K562 (cell line): ENCODE data around the gene FTSJ3. TPM values are rescaled to one million over a fixed set of nuclear protein-coding genes. Genes with fewer than 3 reads are reported as not detected.

ENCODE experiments used
- ERF ChIP-seq: fragments of 450-650 bp; formaldehyde crosslinking; IDR thresholded peaks from 2 replicates; pipeline ENCODE4 v1.4.0; 2020; ENCODE audit warnings: mild to moderate bottlenecking, mixed read lengths
- HOXB6 ChIP-seq: fragments of 250-450 bp; sonication (Bioruptor Pico); IDR thresholded peaks from 2 replicates; pipeline ENCODE4 v1.5.1; 2022; ENCODE audit warnings: mild to moderate bottlenecking, borderline replicate concordance
- LCOR ChIP-seq: sonication (generic); formaldehyde crosslinking; IDR thresholded peaks from 2 replicates; pipeline ENCODE4 v1.8.0; 2022; ENCODE audit warnings: mild to moderate bottlenecking, missing genetic modification reagents
- MCM7 ChIP-seq, 2 experiments: fragments of 450-650 bp; IDR thresholded peaks; 2 replicates each; pipeline ENCODE4 v1.6.1; 2016 to 2018
- SIX5 ChIP-seq, 2 experiments: IDR thresholded peaks; 2 replicates each; pipeline ENCODE4 v1.6.1; 2011; ENCODE audit warnings: low read length in 2 of 2, borderline replicate concordance in 1 of 2, low read depth in 1 of 2, mild to moderate bottlenecking in 1 of 2, moderate library complexity in 1 of 2; ENCODE audit not compliant: insufficient read depth in 1 of 2
- SRF ChIP-seq, 2 experiments: fragments of 250-450, 450-650 bp in 1 of 2; sonication (Bioruptor Pico) in 1 of 2; sonication (generic) in 1 of 2; formaldehyde crosslinking; IDR thresholded peaks; 2 replicates each; pipeline versions ENCODE4 v1.5.0 to v1.5.1; 2020 to 2022; ENCODE audit warnings: mild to moderate bottlenecking in 1 of 2, missing genetic modification reagents in 1 of 2
- TAL1 ChIP-seq: fragments of 450-650 bp; IDR thresholded peaks from 2 replicates; pipeline ENCODE4 v1.6.1; 2016; ENCODE audit warnings: mild to moderate bottlenecking
- ZNF146 ChIP-seq: IDR thresholded peaks from one replicate; pipeline ENCODE4 v1.6.1; 2018; ENCODE audit warnings: missing compliant biosample characterization; ENCODE audit not compliant: unreplicated experiment
- ZNF668 ChIP-seq: fragments of 250-450 bp; sonication (Bioruptor Pico); IDR thresholded peaks from 2 replicates; pipeline ENCODE4 v1.8.0; 2022; ENCODE audit warnings: mild to moderate bottlenecking, inconsistent platforms
- polyA plus RNA-seq, 8 experiments: library from polyadenylated mRNA; depleted of rRNA in 4 of 8; stranded (reverse) in 5 of 8; unstranded in 3 of 8; fragments of >200 nt; fragmentation: Nextera tagmentation in 2 of 8; fragmentation: Illumina TruSeq in 1 of 8; extraction: Ambion mirVana in 2 of 8; extraction: Trizol in 1 of 8; gene quantifications; 2 replicates each; pipeline versions ENCODE4 v1.2.1 to v1.2.3, GENCODE V29; 2011 to 2014; ENCODE audit warnings: inconsistent platforms in 1 of 8, missing spikeins in 1 of 8
- total RNA-seq, 7 experiments: library from RNA; depleted of rRNA in 6 of 7; stranded (reverse); fragments of >200 nt in 6 of 7; fragmentation: Illumina TruSeq in 2 of 7; extraction: Trizol in 2 of 7; gene quantifications; 2 replicates each; pipeline versions ENCODE4 v1.2.1 to v1.2.3, GENCODE V29; 2011 to 2021; ENCODE audit warnings: low replicate concordance in 1 of 7
- TF ChIP-seq, protein P1 (sequence below): fragments of 450-650 bp; IDR thresholded peaks from 2 replicates; pipeline ENCODE4 v1.6.1; 2017; ENCODE audit warnings: mild to moderate bottlenecking, moderate library complexity
- TF ChIP-seq, protein P2 (sequence below), 2 experiments: IDR thresholded peaks; 2 replicates each; pipeline ENCODE4 v1.6.1; 2012; ENCODE audit warnings: improper control_type of control experiment in 2 of 2, low read depth in 2 of 2, low read length in 2 of 2, borderline replicate concordance in 1 of 2
- TF ChIP-seq, protein P3 (sequence below): fragments of 250-450 bp; sonication (Bioruptor Pico); IDR thresholded peaks from 2 replicates; pipeline ENCODE4 v1.8.0; 2021; ENCODE audit warnings: moderate library complexity, mild to moderate bottlenecking, inconsistent platforms
- TF ChIP-seq, protein P4 (sequence below): sonication (generic); formaldehyde crosslinking; IDR thresholded peaks from 2 replicates; pipeline ENCODE4 v1.9.0; 2022; ENCODE audit warnings: mild to moderate bottlenecking, missing genetic modification reagents
- TF ChIP-seq, protein P5 (sequence below): fragments of 450-650 bp; conservative IDR thresholded peaks from 2 replicates; pipeline ENCODE4 v1.6.1; 2016; ENCODE audit warnings: missing genetic modification characterization, low read depth, mild to moderate bottlenecking, missing compliant biosample characterization, moderate library complexity
- TF ChIP-seq, protein P6 (sequence below): fragments of 250-450 bp; sonication (Bioruptor Pico); IDR thresholded peaks from 2 replicates; pipeline ENCODE4 v1.4.0; 2020; ENCODE audit warnings: mild to moderate bottlenecking, moderate library complexity, borderline replicate concordance
- TF ChIP-seq, protein P7 (sequence below): IDR thresholded peaks from 2 replicates; pipeline ENCODE4 v1.6.1; 2012; ENCODE audit warnings: low read depth, low read length, improper control_type of control experiment, borderline replicate concordance

FTSJ3 gene
- total and polyA plus RNA-seq, 9 of the 15 experiments (the other 6 are each of a cell fraction or from before 2014, with no cell fraction given): 18.0 to 65.6 (median 52.4) TPM

DNA sequence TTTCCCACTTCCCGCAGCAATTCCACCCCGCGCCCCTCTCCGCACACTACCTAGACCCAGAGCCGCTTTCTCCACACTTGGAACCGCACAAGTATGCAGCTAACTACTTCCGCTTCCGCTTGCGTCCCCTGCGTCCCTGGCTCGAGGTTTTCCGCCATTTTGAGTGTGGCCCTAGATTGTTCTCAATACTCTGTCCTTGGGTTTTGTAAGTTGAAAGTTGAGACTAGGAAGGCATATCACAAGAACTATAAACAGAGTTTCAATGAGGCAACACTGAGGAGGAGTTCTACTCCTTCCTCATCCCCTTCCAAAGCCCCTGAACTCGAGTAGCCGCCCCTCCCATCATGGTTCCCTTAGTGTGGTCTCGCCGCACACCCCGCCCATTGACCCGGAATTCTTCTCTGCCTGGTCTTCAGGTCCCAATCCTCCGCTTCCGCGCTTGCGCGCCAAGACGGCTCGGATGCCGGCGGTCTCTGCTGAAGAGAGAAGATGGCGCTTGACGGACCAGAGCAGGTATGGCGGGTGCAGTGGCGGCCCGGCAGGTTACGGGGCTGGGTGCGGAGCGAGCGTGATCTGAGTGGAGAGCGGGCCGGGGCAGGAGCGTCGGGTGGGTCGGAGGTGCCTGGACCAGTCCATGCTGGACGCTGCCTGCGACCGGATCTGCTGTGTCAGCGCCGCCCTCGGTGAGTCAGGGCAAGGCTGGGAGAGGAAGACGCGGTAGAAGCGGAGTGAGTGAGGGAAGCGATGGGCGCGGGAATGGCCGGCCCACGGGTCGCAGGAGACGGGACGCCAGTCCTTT lies at the start of gene FTSJ3, which contains the start of gene PSMC5 (continued):
- TF ChIP-seq ERF (CRISPR knock-in tag) (peak; percentile 93; the same call in 1 of the 2 replicates), SIX5 (IDR thresholded peaks at IDR 0.05; ENCODE audit: borderline replicate concordance in 1 of 2, insufficient read depth in 1 of 2, low read depth in 1 of 2, low read length in 2 of 2) (peak; percentile 82 to 84), MCM7 (IDR thresholded peaks at IDR 0.05) (no peak), TAL1 (no peak), ZNF146 (CRISPR knock-in tag) (no peak), LCOR (CRISPR knock-in tag) (peak; percentile 88; the same call in 1 of the 2 replicates), SRF (CRISPR knock-in tag; IDR thresholded peaks at IDR 0.05) (peak in 1 of 2 experiments; percentile 59; a peak in 1 of 4 replicates), HOXB6 (no peak), ZNF668 (no peak)
- TF ChIP-seq, protein P1, sequence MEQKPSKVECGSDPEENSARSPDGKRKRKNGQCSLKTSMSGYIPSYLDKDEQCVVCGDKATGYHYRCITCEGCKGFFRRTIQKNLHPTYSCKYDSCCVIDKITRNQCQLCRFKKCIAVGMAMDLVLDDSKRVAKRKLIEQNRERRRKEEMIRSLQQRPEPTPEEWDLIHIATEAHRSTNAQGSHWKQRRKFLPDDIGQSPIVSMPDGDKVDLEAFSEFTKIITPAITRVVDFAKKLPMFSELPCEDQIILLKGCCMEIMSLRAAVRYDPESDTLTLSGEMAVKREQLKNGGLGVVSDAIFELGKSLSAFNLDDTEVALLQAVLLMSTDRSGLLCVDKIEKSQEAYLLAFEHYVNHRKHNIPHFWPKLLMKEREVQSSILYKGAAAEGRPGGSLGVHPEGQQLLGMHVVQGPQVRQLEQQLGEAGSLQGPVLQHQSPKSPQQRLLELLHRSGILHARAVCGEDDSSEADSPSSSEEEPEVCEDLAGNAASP: no peak
- TF ChIP-seq, protein P2, sequence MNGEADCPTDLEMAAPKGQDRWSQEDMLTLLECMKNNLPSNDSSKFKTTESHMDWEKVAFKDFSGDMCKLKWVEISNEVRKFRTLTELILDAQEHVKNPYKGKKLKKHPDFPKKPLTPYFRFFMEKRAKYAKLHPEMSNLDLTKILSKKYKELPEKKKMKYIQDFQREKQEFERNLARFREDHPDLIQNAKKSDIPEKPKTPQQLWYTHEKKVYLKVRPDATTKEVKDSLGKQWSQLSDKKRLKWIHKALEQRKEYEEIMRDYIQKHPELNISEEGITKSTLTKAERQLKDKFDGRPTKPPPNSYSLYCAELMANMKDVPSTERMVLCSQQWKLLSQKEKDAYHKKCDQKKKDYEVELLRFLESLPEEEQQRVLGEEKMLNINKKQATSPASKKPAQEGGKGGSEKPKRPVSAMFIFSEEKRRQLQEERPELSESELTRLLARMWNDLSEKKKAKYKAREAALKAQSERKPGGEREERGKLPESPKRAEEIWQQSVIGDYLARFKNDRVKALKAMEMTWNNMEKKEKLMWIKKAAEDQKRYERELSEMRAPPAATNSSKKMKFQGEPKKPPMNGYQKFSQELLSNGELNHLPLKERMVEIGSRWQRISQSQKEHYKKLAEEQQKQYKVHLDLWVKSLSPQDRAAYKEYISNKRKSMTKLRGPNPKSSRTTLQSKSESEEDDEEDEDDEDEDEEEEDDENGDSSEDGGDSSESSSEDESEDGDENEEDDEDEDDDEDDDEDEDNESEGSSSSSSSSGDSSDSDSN (IDR thresholded peaks at IDR 0.05; ENCODE audit: borderline replicate concordance in 1 of 2, low read depth in 2 of 2, low read length in 2 of 2): peak; percentile 60 to 96; a peak in 3 of 4 replicates
- TF ChIP-seq, protein P3, sequence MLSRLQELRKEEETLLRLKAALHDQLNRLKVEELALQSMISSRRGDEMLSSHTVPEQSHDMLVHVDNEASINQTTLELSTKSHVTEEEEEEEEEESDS (CRISPR knock-in tag): no peak
- TF ChIP-seq, protein P4, sequence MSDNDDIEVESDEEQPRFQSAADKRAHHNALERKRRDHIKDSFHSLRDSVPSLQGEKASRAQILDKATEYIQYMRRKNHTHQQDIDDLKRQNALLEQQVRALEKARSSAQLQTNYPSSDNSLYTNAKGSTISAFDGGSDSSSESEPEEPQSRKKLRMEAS (CRISPR knock-in tag): peak; percentile 55
- TF ChIP-seq, protein P5, sequence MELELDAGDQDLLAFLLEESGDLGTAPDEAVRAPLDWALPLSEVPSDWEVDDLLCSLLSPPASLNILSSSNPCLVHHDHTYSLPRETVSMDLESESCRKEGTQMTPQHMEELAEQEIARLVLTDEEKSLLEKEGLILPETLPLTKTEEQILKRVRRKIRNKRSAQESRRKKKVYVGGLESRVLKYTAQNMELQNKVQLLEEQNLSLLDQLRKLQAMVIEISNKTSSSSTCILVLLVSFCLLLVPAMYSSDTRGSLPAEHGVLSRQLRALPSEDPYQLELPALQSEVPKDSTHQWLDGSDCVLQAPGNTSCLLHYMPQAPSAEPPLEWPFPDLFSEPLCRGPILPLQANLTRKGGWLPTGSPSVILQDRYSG (tag): 0 out of 2 replicates have a peak, but pooled peaks have one; percentile 22
- TF ChIP-seq, protein P6, sequence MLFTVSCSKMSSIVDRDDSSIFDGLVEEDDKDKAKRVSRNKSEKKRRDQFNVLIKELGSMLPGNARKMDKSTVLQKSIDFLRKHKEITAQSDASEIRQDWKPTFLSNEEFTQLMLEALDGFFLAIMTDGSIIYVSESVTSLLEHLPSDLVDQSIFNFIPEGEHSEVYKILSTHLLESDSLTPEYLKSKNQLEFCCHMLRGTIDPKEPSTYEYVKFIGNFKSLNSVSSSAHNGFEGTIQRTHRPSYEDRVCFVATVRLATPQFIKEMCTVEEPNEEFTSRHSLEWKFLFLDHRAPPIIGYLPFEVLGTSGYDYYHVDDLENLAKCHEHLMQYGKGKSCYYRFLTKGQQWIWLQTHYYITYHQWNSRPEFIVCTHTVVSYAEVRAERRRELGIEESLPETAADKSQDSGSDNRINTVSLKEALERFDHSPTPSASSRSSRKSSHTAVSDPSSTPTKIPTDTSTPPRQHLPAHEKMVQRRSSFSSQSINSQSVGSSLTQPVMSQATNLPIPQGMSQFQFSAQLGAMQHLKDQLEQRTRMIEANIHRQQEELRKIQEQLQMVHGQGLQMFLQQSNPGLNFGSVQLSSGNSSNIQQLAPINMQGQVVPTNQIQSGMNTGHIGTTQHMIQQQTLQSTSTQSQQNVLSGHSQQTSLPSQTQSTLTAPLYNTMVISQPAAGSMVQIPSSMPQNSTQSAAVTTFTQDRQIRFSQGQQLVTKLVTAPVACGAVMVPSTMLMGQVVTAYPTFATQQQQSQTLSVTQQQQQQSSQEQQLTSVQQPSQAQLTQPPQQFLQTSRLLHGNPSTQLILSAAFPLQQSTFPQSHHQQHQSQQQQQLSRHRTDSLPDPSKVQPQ (CRISPR knock-in tag): no peak
- TF ChIP-seq, protein P7, sequence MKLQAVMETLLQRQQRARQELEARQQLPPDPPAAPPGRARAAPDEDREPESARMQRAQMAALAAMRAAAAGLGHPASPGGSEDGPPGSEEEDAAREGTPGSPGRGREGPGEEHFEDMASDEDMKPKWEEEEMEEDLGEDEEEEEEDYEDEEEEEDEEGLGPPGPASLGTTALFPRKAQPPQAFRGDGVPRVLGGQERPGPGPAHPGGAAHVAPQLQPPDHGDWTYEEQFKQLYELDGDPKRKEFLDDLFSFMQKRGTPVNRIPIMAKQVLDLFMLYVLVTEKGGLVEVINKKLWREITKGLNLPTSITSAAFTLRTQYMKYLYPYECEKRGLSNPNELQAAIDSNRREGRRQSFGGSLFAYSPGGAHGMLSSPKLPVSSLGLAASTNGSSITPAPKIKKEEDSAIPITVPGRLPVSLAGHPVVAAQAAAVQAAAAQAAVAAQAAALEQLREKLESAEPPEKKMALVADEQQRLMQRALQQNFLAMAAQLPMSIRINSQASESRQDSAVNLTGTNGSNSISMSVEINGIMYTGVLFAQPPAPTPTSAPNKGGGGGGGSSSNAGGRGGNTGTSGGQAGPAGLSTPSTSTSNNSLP: no peak
